Activated naive CD4-positive, alpha-beta T cell treated with anti-CD3 and anti-CD28 coated beads, Interleukin-2, amount 50 U/mL, for 24 hours (primary cell): Measurements from ENCODE around the gene FAM163B.

Experiments
- H3K27ac Mint-ChIP-seq: one replicate; pipeline ENCODE4 v1.8.0; 2021; ENCODE audit warnings: mild to moderate bottlenecking, mixed read lengths
- H3K27me3 Mint-ChIP-seq: one replicate; pipeline ENCODE4 v1.8.0; 2021; ENCODE audit warnings: mixed read lengths
- H3K36me3 Mint-ChIP-seq: one replicate; pipeline ENCODE4 v1.8.0; 2021; ENCODE audit warnings: mixed read lengths
- H3K4me1 Mint-ChIP-seq: one replicate; pipeline ENCODE4 v1.8.0; 2021; ENCODE audit warnings: mixed read lengths
- H3K4me3 Mint-ChIP-seq: one replicate; pipeline ENCODE4 v1.8.0; 2021; ENCODE audit warnings: mild to moderate bottlenecking, mixed read lengths
- H3K9me3 Mint-ChIP-seq: one replicate; pipeline ENCODE4 v1.8.0; 2021; ENCODE audit warnings: mixed read lengths

The FAM163B gene

GRCh38 chr9:133533857-133534256 is 75.3 kb downstream of the FAM163B start:
- H3K27me3 Mint-ChIP-seq = no peaks in the 10 kb centered on the region
- peak overlapping the region; percentile 57 for H3K4me3 Mint-ChIP-seq
- H3K4me1 Mint-ChIP-seq = peaks cover 13% of the 10 kb centered on the region

GRCh38 chr9:133532937-133533668 is 76.1 kb downstream of the FAM163B start:
- Mint-ChIP-seq H3K36me3 (no peaks in the 10 kb centered on the region), H3K27ac (peak overlapping the region; percentile 23), H3K4me3 (peak overlapping the region; percentile 28), H3K4me1 (peaks cover 13% of the 10 kb centered on the region), H3K27me3 (no peaks in the 10 kb centered on the region), H3K9me3 (no peaks in the 10 kb centered on the region)

More at GRCh38 chr9:133533857-133534256, 75.3 kb downstream of the FAM163B start:
- no peaks in the 10 kb centered on the region for H3K9me3 Mint-ChIP-seq
- no peak overlapping the region for H3K27ac Mint-ChIP-seq
- H3K36me3 Mint-ChIP-seq = no peaks in the 10 kb centered on the region

- Mint-ChIP-seq H3K27me3 (no peaks in the 10 kb centered on the region), H3K4me1 (peaks cover 19% of the 10 kb centered on the region), H3K9me3 (no peaks in the 10 kb centered on the region), H3K27ac (no peak overlapping the region), H3K4me3 (no peak overlapping the region), H3K36me3 (no peaks in the 10 kb centered on the region)
These were observed 77.9 kb downstream of the FAM163B start for GRCh38 chr9:133531293-133531692.

- Mint-ChIP-seq H3K4me3 (no peak overlapping the region), H3K4me1 (peaks cover 20% of the 10 kb centered on the region), H3K27ac (no peak overlapping the region), H3K36me3 (no peaks in the 10 kb centered on the region), H3K27me3 (no peaks in the 10 kb centered on the region), H3K9me3 (no peaks in the 10 kb centered on the region)
These were observed 79.3 kb downstream of the FAM163B start for GRCh38 chr9:133529874-133530273.

GRCh38 chr9:133529457-133529856 is 79.7 kb downstream of the FAM163B start:
- Mint-ChIP-seq H3K9me3 (no peaks in the 10 kb centered on the region), H3K4me1 (peaks cover 20% of the 10 kb centered on the region), H3K27ac (no peak overlapping the region), H3K36me3 (no peaks in the 10 kb centered on the region), H3K27me3 (no peaks in the 10 kb centered on the region), H3K4me3 (no peak overlapping the region)

GRCh38 chr9:133528876-133529241 is 80.3 kb downstream of the FAM163B start:
- no peaks in the 10 kb centered on the region for H3K36me3 Mint-ChIP-seq
- no peak overlapping the region for H3K4me3 Mint-ChIP-seq
- no peaks in the 10 kb centered on the region for H3K27me3 Mint-ChIP-seq
- no peaks in the 10 kb centered on the region for H3K9me3 Mint-ChIP-seq
- peaks cover 20% of the 10 kb centered on the region for H3K4me1 Mint-ChIP-seq
- H3K27ac Mint-ChIP-seq = no peak overlapping the region

- H3K36me3 Mint-ChIP-seq = no peaks in the 10 kb centered on the region
- H3K27me3 Mint-ChIP-seq = no peaks in the 10 kb centered on the region
- peaks cover 16% of the 10 kb centered on the region for H3K4me1 Mint-ChIP-seq
- H3K9me3 Mint-ChIP-seq = no peaks in the 10 kb centered on the region
- no peak overlapping the region for H3K27ac Mint-ChIP-seq
- no peak overlapping the region for H3K4me3 Mint-ChIP-seq
These were observed 81.0 kb downstream of the FAM163B start for GRCh38 chr9:133528001-133528875.

- Mint-ChIP-seq H3K27ac (no peak overlapping the region), H3K4me3 (no peak overlapping the region), H3K36me3 (no peaks in the 10 kb centered on the region), H3K4me1 (peaks cover 8% of the 10 kb centered on the region), H3K27me3 (no peaks in the 10 kb centered on the region), H3K9me3 (no peaks in the 10 kb centered on the region)
These were observed 81.7 kb downstream of the FAM163B start for GRCh38 chr9:133527444-133527920.
